Loucy (cell line): ENCODE data around the gene ANXA11.

Experiments
- EZH2phosphoT487 ChIP-seq: fragments of 200-600 bp; IDR thresholded peaks from 2 replicates; pipeline ENCODE4 v1.6.1; 2018; ENCODE audit warnings: antibody characterized with exemption, mild to moderate bottlenecking, moderate library complexity, borderline replicate concordance
- TF ChIP-seq, protein P1 (sequence below): fragments of 200-600 bp; sonication (generic); conservative IDR thresholded peaks from 2 replicates; pipeline ENCODE4 v1.5.1; 2014; ENCODE audit warnings: mild to moderate bottlenecking, antibody characterized with exemption, low read length

DNA sequence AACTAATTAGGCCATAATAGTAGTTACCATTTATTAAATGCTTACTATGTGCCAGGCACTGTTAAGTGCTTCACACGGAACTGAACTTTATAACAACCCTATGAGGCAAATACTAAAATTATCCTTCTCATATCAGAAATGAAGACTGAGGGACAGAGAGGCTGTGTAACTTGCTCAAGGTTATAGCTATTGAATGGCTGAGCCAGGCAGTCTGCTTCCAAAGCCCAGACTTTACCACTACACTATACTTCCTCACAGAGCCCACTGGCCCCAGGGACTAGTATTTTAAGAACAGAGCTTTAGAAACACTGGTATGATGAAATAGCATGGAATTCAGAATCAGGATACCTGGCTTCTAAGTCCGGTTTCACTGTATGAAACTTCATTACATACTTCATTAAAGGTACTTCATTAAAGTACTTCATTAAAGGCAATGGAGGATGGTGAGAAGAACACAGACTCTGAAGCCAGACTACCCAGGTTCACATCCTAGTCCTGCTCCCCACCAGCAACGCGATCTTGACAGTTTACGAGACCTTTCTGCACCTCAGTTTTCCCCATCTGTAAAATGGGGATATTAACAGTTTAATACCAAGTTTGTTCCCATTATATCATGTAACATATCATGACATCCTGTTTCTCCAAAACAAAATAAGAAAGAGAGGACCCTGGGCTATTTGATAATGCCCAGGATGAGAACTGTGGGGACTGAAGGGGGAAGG, 19.6 kb downstream of the ANXA11 start:
- TF ChIP-seq, protein P1, sequence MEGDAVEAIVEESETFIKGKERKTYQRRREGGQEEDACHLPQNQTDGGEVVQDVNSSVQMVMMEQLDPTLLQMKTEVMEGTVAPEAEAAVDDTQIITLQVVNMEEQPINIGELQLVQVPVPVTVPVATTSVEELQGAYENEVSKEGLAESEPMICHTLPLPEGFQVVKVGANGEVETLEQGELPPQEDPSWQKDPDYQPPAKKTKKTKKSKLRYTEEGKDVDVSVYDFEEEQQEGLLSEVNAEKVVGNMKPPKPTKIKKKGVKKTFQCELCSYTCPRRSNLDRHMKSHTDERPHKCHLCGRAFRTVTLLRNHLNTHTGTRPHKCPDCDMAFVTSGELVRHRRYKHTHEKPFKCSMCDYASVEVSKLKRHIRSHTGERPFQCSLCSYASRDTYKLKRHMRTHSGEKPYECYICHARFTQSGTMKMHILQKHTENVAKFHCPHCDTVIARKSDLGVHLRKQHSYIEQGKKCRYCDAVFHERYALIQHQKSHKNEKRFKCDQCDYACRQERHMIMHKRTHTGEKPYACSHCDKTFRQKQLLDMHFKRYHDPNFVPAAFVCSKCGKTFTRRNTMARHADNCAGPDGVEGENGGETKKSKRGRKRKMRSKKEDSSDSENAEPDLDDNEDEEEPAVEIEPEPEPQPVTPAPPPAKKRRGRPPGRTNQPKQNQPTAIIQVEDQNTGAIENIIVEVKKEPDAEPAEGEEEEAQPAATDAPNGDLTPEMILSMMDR, result no peak
- no peak for TF ChIP-seq EZH2phosphoT487
